ENCODE measurements around the gene PTGIS.

- TF ChIP-seq CTCF (IDR thresholded peaks at IDR 0.05), result no peak
- TF ChIP-seq POLR2A (IDR thresholded peaks at IDR 0.05), result no peak
- no peak for TF ChIP-seq EP300 (IDR thresholded peaks at IDR 0.05)
- no peak for TF ChIP-seq POLR2AphosphoS5 (IDR thresholded peaks at IDR 0.05)
Observed at GRCh38 chr20:49595811-49596561, 28.0 kb upstream of the PTGIS start.

Data from gastroesophageal sphincter (tissue), 3 donors.